22Rv1 (cell line): ENCODE data around the gene GOLGA6L4.
"Not testable (repeated sequence)": the region's sequence is repeated elsewhere in the genome, so short reads cannot be mapped to it uniquely, and the experiment has no call there.

Source experiments
- H3K27ac ChIP-seq: fragments of 450-650 bp; 2 replicates; pipeline ENCODE4 v1.5.1; 2017

Gene GOLGA6L4, protein sequence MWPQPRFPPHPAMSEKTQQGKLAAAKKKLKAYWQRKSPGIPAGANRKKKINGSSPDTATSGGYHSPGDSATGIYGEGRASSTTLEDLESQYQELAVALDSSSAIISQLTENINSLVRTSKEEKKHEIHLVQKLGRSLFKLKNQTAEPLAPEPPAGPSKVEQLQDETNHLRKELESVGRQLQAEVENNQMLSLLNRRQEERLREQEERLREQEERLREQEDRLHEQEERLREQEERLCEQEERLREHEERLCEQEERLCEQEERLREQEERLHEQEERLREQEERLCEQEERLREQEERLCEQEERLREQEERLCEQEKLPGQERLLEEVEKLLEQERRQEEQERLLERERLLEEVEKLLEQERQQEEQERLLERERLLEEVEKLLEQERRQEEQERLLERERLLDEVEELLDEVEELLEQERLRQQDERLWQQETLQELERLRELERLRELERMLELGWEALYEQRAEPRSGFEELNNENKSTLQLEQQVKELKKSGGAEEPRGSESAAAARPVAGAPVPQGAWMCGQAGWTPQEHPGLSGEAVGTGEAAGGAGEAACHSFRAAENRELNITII

DNA sequence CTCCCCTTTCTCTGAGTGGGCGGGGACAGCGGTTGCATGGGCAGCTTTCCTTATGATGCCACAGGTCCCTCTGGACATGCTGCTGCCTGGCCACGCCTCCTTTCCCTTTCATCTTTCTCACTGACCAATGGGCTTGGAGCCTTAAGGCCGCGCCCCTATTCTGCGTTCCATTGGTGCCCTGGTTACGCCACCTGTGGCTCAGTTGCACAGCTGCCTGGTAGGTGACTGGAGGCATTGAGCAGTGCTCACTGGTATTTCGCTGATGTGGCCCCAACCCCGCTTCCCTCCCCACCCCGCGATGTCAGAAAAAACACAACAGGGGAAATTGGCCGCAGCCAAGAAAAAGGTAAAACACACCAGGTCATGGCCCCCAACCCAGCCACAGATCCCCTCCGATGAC lies at the start of gene GOLGA6L4:
Gene GOLGA6L4 (plus strand): TSS at position 201 of the 400 bp plus-strand sequence. CDS start 62 bp downstream, at position 263.
- not testable (repeated sequence) for H3K27ac ChIP-seq

GRCh38 chr15:84192982-84193381 lies 42.6 kb upstream of the GOLGA6L4 start:
- H3K27ac ChIP-seq: not testable (repeated sequence)

- not testable (repeated sequence) for H3K27ac ChIP-seq
Observed at GRCh38 chr15:84195603-84196002, 40.0 kb upstream of the GOLGA6L4 start.

- H3K27ac ChIP-seq: not testable (repeated sequence)
Observed at GRCh38 chr15:84196530-84197188, 38.9 kb upstream of the GOLGA6L4 start.

DNA sequence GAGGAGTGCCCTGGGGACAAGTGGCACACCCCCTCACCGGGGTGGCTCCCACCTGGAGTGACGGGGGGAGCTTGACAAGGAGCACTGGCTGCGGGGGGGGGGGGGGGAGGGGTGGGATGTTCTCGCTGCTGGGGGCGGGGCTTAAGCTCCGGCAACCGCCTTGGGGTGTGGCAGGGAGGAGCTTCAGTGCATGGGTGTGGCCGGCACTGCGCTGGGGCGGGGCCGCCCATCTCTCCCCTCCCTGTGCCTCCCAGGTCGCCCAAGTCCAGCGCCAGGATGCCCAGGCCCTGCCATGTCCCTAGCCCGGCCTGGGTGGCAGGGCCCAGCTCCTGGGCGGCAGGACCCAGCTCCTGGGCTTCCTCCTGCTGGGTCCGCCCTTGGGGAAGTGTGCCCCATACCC lies 35.7 kb upstream of the GOLGA6L4 start:
- not testable (repeated sequence) for H3K27ac ChIP-seq

- not testable (repeated sequence) for H3K27ac ChIP-seq
Observed at GRCh38 chr15:84246441-84246840, 10.9 kb downstream of the GOLGA6L4 start.
